HCT116 (cell line): ENCODE data around the gene PHF10. TPM values are rescaled to one million over a fixed set of nuclear protein-coding genes. Genes with fewer than 3 reads are reported as not detected.

Source experiments
- ATAC-seq: fragments of 200-7000 bp; cut with Tn5 transposase; 2 replicates; pipeline ENCODE4 v1.9.1; 2020; ENCODE audit warnings: mild to moderate bottlenecking, moderate library complexity
- BruUV-seq: library from RNA; stranded (reverse); fragments of 400-500 nt; replicated peaks from 2 replicates; lab custom pipeline; 2021; lab: Mats Ljungman, UMichigan
- CTCF ChIA-PET: fragments of 300-600 bp; sonication (Branson Sonifier 250); formaldehyde crosslinking; loops from one replicate; lab custom pipeline; 2021; ENCODE audit warnings: antibody characterized with exemption; lab: Charles Lee
- POLR2A ChIA-PET: fragments of 300-600, 350-600 bp; sonication (Branson Sonifier 250); formaldehyde crosslinking; loops from one replicate; lab custom pipeline; 2021; ENCODE audit warnings: antibody characterized with exemption; lab: Charles Lee
- RAD21 ChIA-PET, 2 experiments: fragments of 300-600 bp; sonication (Branson Sonifier 250); formaldehyde crosslinking; loops; one replicate each; lab custom pipeline; 2023; ENCODE audit warnings: low total read pairs in 2 of 2; ENCODE audit not compliant: uncharacterized antibody in 2 of 2, unreplicated experiment in 2 of 2, low non-redundant PET in 1 of 2; lab: Charles Lee
- DNase-seq: peaks from one replicate; pipeline ENCODE4 v3.0.0-alpha.2; 2010; ENCODE audit warnings: low read depth, low spot score
- H2AFZ ChIP-seq: fragments of 200-600 bp; shearing (Covaris generic), sonication (generic); 2 replicates; pipeline ENCODE4 v1.6.1; 2017; ENCODE audit warnings: low read depth, mixed run types, mixed read lengths, antibody characterized with exemption, low read length; ENCODE audit not compliant: poor library complexity, severe bottlenecking
- H3K27ac ChIP-seq: 2 replicates; pipeline ENCODE4 v1.5.1; 2012; ENCODE audit warnings: low read depth, low read length
- H3K27me3 ChIP-seq: fragments of 200-600 bp; sonication (generic); 2 replicates; pipeline ENCODE4 v1.6.1; 2016; ENCODE audit warnings: mixed run types, low read length, mixed read lengths; ENCODE audit not compliant: insufficient read depth
- H3K36me3 ChIP-seq, 2 experiments: fragments of 200-500 bp in 1 of 2; fragments of 200-600 bp in 1 of 2; sonication (Bioruptor generic) in 1 of 2; sonication (generic) in 1 of 2; 2 replicates each; pipeline versions ENCODE4 v1.5.1 to v1.6.1; 2014 to 2016; ENCODE audit warnings: low read length in 2 of 2, inconsistent platforms in 1 of 2, mixed read lengths in 1 of 2, mixed run types in 1 of 2; ENCODE audit not compliant: insufficient read depth in 2 of 2, control insufficient read depth in 1 of 2
- H3K4me1 ChIP-seq, 2 experiments: fragments of 200-600 bp in 1 of 2; sonication (generic) in 1 of 2; 2 replicates each; pipeline versions ENCODE4 v1.5.1 to v1.6.1; 2012 to 2017; ENCODE audit warnings: low read length in 2 of 2, inconsistent platforms in 1 of 2, mild to moderate bottlenecking in 1 of 2, mixed read lengths in 1 of 2, mixed run types in 1 of 2, moderate library complexity in 1 of 2; ENCODE audit not compliant: insufficient read depth in 2 of 2, control insufficient read depth in 1 of 2
- H3K4me2 ChIP-seq: fragments of 200-600 bp; sonication (generic); 2 replicates; pipeline ENCODE4 v1.6.1; 2017; ENCODE audit warnings: mixed run types, low read length, mixed read lengths
- H3K4me3 ChIP-seq, 2 experiments: fragments of 200-600 bp in 1 of 2; sonication (generic) in 1 of 2; replicated peaks in 1 of 2; 2 replicates each; pipeline ENCODE4 v1.5.1; 2011 to 2016; ENCODE audit warnings: low read length in 2 of 2, control low read depth in 1 of 2, low read depth in 1 of 2, mild to moderate bottlenecking in 1 of 2, mixed read lengths in 1 of 2, mixed run types in 1 of 2
- H3K79me2 ChIP-seq: fragments of 200-600 bp; sonication (generic); 2 replicates; pipeline ENCODE4 v1.6.1; 2017; ENCODE audit warnings: mild to moderate bottlenecking, mixed run types, low read length, moderate library complexity, mixed read lengths; ENCODE audit not compliant: insufficient read depth
- H3K9ac ChIP-seq: fragments of 200-600 bp; sonication (generic); 2 replicates; pipeline ENCODE4 v1.6.1; 2016; ENCODE audit warnings: low read length, mixed read lengths
- H3K9me2 ChIP-seq: fragments of 200-600 bp; sonication (generic), shearing (Covaris generic); 2 replicates; pipeline ENCODE4 v1.6.1; 2017; ENCODE audit warnings: mixed run types, mild to moderate bottlenecking, moderate library complexity; ENCODE audit not compliant: insufficient read depth
- H3K9me3 ChIP-seq, 2 experiments: fragments of 200-500 bp in 1 of 2; fragments of 200-600 bp in 1 of 2; sonication (Bioruptor generic) in 1 of 2; sonication (generic) in 1 of 2; 2 replicates each; pipeline ENCODE4 v1.6.1; 2014 to 2017; ENCODE audit warnings: low read length in 2 of 2, mixed read lengths in 2 of 2, inconsistent platforms in 1 of 2, low read depth in 1 of 2, mild to moderate bottlenecking in 1 of 2, mixed run types in 1 of 2, moderate library complexity in 1 of 2; ENCODE audit not compliant: control insufficient read depth in 1 of 2, insufficient read depth in 1 of 2
- H4K20me1 ChIP-seq: fragments of 200-600 bp; sonication (generic), shearing (Covaris generic); 2 replicates; pipeline ENCODE4 v1.6.1; 2017; ENCODE audit warnings: mixed run types, mild to moderate bottlenecking, moderate library complexity; ENCODE audit not compliant: insufficient read depth
- CBX3 ChIP-seq: IDR thresholded peaks from 2 replicates; pipeline ENCODE4 v1.6.1; 2012; ENCODE audit warnings: low read depth
- CEBPB ChIP-seq: IDR thresholded peaks from 2 replicates; pipeline ENCODE4 v1.6.1; 2012; ENCODE audit warnings: low read depth
- EGR1 ChIP-seq: IDR thresholded peaks from 2 replicates; pipeline ENCODE4 v1.6.1; 2012; ENCODE audit warnings: low read depth
- EZH2 ChIP-seq: fragments of 200-600 bp; sonication (generic); IDR thresholded peaks from 2 replicates; pipeline ENCODE4 v1.6.1; 2017; ENCODE audit warnings: antibody characterized with exemption, mixed run types
- FOSL1 ChIP-seq: IDR thresholded peaks from 2 replicates; pipeline ENCODE4 v1.6.1; 2012; ENCODE audit warnings: low read depth
- POLR2A ChIP-seq: IDR thresholded peaks from 2 replicates; pipeline ENCODE4 v1.7.0; 2011; ENCODE audit warnings: borderline replicate concordance; ENCODE audit not compliant: insufficient read depth, insufficient read length; ENCODE audit errors: extremely low read depth
- SIN3A ChIP-seq: IDR thresholded peaks from 2 replicates; pipeline ENCODE4 v1.6.1; 2012; ENCODE audit warnings: low read depth
- TCF7L2 ChIP-seq: IDR thresholded peaks from 2 replicates; pipeline ENCODE4 v1.7.0; 2011; ENCODE audit warnings: borderline replicate concordance, inconsistent platforms; ENCODE audit not compliant: insufficient read depth, insufficient read length; ENCODE audit errors: extremely low read depth
- YY1 ChIP-seq: IDR thresholded peaks from 2 replicates; pipeline ENCODE4 v1.6.1; 2011; ENCODE audit warnings: low read length, low read depth, moderate library complexity, mild to moderate bottlenecking; ENCODE audit not compliant: insufficient replicate concordance; ENCODE audit errors: extremely low read depth
- ZFX ChIP-seq: fragments of 450-650 bp; IDR thresholded peaks from 2 replicates; pipeline ENCODE4 v1.6.1; 2017
- intact Hi-C: fragments of 100-400 bp; cut with micrococcal nuclease; formaldehyde crosslinking; loops from 2 replicates; pipeline ENCODE4 v1.10.0; 2022
- total RNA-seq: library from RNA; stranded (reverse); gene quantifications from one replicate; pipeline ENCODE4 v1.2.1, GENCODE V29; 2021; ENCODE audit not compliant: unreplicated experiment
- TF ChIP-seq, protein P1 (sequence below): IDR thresholded peaks from 2 replicates; pipeline ENCODE4 v1.6.1; 2012; ENCODE audit warnings: low read depth
- TF ChIP-seq, protein P2 (sequence below), 3 experiments: fragments of 200-600 bp in 1 of 3; sonication (generic) in 1 of 3; IDR thresholded peaks in 2 of 3; conservative IDR thresholded peaks in 1 of 3; 2 replicates each; pipeline ENCODE4 v1.5.1; 2012 to 2017; ENCODE audit warnings: low read depth in 2 of 3, low read length in 2 of 3, antibody characterized with exemption in 1 of 3, borderline replicate concordance in 1 of 3, control low read depth in 1 of 3, mild to moderate bottlenecking in 1 of 3, mixed read lengths in 1 of 3, mixed run types in 1 of 3, moderate library complexity in 1 of 3; ENCODE audit not compliant: insufficient read depth in 1 of 3
- TF ChIP-seq, protein P3 (sequence below): IDR thresholded peaks from 2 replicates; pipeline ENCODE4 v1.6.1; 2011; ENCODE audit warnings: mild to moderate bottlenecking, low read length, moderate library complexity; ENCODE audit not compliant: insufficient replicate concordance; ENCODE audit errors: extremely low read depth

The PHF10 gene
- total RNA-seq, 1 experiment from 2014 or later = 45.5 TPM

DNA sequence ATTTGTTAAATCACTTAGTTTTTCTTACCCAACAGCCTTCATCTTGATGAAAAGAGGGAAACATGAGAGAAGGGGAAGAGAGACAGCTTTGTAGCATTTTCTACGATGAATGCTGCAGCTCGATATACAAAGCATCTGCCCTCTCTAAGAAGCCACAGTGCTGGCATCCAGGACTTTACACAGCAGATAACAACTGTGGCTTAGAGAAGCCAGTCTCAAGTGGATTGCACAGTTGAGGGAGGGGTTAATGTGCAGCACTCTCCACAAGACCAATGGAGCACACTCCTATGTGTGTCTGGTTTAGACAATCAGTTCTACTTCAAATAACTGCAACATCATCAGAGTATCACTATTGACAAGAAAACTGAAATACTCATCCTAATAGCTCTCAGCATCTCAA lies 16.5 kb downstream of the PHF10 start:
- ATAC-seq (no peak), DNase-seq (no peak)
- intact Hi-C loops = loop anchor here (10.0 kb wide), 1 partner anchor 817 kb away; no protein-coding TSS in a partner anchor
- BruUV-seq = no TSS peak
- POLR2A ChIA-PET = no interaction called here
- no peak for TF ChIP-seq EZH2
- TF ChIP-seq TCF7L2 = no peak
- TF ChIP-seq, protein P1, sequence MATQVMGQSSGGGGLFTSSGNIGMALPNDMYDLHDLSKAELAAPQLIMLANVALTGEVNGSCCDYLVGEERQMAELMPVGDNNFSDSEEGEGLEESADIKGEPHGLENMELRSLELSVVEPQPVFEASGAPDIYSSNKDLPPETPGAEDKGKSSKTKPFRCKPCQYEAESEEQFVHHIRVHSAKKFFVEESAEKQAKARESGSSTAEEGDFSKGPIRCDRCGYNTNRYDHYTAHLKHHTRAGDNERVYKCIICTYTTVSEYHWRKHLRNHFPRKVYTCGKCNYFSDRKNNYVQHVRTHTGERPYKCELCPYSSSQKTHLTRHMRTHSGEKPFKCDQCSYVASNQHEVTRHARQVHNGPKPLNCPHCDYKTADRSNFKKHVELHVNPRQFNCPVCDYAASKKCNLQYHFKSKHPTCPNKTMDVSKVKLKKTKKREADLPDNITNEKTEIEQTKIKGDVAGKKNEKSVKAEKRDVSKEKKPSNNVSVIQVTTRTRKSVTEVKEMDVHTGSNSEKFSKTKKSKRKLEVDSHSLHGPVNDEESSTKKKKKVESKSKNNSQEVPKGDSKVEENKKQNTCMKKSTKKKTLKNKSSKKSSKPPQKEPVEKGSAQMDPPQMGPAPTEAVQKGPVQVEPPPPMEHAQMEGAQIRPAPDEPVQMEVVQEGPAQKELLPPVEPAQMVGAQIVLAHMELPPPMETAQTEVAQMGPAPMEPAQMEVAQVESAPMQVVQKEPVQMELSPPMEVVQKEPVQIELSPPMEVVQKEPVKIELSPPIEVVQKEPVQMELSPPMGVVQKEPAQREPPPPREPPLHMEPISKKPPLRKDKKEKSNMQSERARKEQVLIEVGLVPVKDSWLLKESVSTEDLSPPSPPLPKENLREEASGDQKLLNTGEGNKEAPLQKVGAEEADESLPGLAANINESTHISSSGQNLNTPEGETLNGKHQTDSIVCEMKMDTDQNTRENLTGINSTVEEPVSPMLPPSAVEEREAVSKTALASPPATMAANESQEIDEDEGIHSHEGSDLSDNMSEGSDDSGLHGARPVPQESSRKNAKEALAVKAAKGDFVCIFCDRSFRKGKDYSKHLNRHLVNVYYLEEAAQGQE = no peak
- no peak for TF ChIP-seq ZFX
- TF ChIP-seq CBX3 = no peak
- TF ChIP-seq, protein P2, sequence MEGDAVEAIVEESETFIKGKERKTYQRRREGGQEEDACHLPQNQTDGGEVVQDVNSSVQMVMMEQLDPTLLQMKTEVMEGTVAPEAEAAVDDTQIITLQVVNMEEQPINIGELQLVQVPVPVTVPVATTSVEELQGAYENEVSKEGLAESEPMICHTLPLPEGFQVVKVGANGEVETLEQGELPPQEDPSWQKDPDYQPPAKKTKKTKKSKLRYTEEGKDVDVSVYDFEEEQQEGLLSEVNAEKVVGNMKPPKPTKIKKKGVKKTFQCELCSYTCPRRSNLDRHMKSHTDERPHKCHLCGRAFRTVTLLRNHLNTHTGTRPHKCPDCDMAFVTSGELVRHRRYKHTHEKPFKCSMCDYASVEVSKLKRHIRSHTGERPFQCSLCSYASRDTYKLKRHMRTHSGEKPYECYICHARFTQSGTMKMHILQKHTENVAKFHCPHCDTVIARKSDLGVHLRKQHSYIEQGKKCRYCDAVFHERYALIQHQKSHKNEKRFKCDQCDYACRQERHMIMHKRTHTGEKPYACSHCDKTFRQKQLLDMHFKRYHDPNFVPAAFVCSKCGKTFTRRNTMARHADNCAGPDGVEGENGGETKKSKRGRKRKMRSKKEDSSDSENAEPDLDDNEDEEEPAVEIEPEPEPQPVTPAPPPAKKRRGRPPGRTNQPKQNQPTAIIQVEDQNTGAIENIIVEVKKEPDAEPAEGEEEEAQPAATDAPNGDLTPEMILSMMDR (IDR thresholded peaks at IDR 0.05 in 2 of 3, conservative IDR thresholded peaks at IDR 0.05 in 1 of 3; ENCODE audit: borderline replicate concordance in 1 of 3, insufficient read depth in 1 of 3, low read depth in 2 of 3, low read length in 2 of 3) = no peak
- no peak for TF ChIP-seq EGR1
- no peak for TF ChIP-seq CEBPB
- TF ChIP-seq YY1 = no peak
- TF ChIP-seq POLR2A = no peak
- TF ChIP-seq SIN3A = no peak
- no peak for TF ChIP-seq FOSL1
- TF ChIP-seq, protein P3, sequence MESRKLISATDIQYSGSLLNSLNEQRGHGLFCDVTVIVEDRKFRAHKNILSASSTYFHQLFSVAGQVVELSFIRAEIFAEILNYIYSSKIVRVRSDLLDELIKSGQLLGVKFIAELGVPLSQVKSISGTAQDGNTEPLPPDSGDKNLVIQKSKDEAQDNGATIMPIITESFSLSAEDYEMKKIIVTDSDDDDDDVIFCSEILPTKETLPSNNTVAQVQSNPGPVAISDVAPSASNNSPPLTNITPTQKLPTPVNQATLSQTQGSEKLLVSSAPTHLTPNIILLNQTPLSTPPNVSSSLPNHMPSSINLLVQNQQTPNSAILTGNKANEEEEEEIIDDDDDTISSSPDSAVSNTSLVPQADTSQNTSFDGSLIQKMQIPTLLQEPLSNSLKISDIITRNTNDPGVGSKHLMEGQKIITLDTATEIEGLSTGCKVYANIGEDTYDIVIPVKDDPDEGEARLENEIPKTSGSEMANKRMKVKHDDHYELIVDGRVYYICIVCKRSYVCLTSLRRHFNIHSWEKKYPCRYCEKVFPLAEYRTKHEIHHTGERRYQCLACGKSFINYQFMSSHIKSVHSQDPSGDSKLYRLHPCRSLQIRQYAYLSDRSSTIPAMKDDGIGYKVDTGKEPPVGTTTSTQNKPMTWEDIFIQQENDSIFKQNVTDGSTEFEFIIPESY = no peak
- no peak overlapping the region for H3K9ac ChIP-seq
- H3K36me3 ChIP-seq = peaks cover 9% of the 10 kb centered on the region in 2 experiments; a peak in 2 of 4 replicates
- H2AFZ ChIP-seq = no peak overlapping the region
- H3K9me3 ChIP-seq = no peaks in the 10 kb centered on the region
- H3K4me2 ChIP-seq = no peak overlapping the region
- CTCF ChIA-PET = no interaction called here
- H3K79me2 ChIP-seq = peaks cover 35% of the 10 kb centered on the region
- H3K4me3 ChIP-seq = no peak overlapping the region
- RAD21 ChIA-PET = no interaction called here
- no peak overlapping the region for H3K27ac ChIP-seq
- H3K27me3 ChIP-seq = no peaks in the 10 kb centered on the region
- H3K9me2 ChIP-seq = no peaks in the 10 kb centered on the region
- peaks cover 9% of the 10 kb centered on the region in 2 experiments; a peak in 2 of 4 replicates for H3K4me1 ChIP-seq
- no peaks in the 10 kb centered on the region for H4K20me1 ChIP-seq
